Activated CD4-positive, alpha-beta T cell treated with anti-CD3 and anti-CD28 coated beads, Interleukin-10, Interleukin-2, amounts not matched to agents 100 ng/mL and 50 ng/mL, durations not matched to agents 16 hours and 8 hours (primary cell): ENCODE measurements around the gene EPC1.
"Not testable (repeated sequence)": the region's sequence is repeated elsewhere in the genome, so short reads cannot be mapped to it uniquely, and the experiment has no call there.

ENCODE experiments used
- DNase-seq: peaks from one replicate; pipeline ENCODE4 v3.0.0-alpha.2; 2020

The EPC1 gene

GRCh38 chr10:32367793-32368453 lies 21.0 kb upstream of the EPC1 start:
- DNase-seq = peak; percentile 76

DNA sequence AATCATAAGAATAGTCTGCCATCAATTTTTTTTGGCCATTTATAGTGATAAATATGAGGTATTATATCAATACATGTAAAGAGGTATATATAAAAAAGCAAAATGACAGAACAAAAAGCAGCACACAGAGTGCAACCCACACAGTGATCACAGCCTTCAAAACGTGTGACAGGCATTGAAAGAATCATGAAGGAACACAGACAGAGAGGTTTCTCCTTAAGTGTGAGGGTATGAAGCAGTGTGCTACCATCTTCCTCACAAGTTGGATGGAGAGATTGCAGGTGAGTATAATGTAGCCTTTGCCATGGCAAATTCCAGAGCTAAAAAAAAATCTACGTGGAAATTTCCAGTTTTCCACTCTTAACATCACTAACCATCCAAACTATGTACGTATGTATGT lies 19.6 kb upstream of the EPC1 start:
- DNase-seq = no peak

GRCh38 chr10:32366111-32366510 lies 19.2 kb upstream of the EPC1 start:
- no peak for DNase-seq

DNA sequence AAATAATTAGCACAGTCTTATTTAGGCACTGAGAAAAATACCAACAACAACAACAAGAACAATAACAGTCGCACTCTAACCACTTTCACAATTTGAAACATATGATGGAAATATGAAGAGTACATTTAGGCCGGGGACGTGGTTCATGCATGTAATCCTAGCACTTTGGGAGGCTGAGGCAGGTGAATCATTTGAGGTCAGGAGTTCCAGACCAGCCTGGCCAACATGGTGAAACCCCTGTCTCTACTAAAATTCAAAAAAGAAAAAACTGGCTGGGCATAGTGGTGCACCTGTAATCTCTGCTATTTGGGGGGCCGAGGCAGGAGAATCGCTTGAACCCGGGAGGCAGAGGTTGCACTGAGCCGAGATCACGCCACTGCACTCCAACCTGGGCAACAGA lies 18.4 kb upstream of the EPC1 start:
- not testable (repeated sequence) for DNase-seq

GRCh38 chr10:32362571-32362970 lies 15.6 kb upstream of the EPC1 start:
- no peak for DNase-seq

GRCh38 chr10:32360884-32361283 lies 13.9 kb upstream of the EPC1 start:
- DNase-seq = no peak

- DNase-seq = no peak
Measured at GRCh38 chr10:32360241-32360640, 13.3 kb upstream of the EPC1 start.

DNA sequence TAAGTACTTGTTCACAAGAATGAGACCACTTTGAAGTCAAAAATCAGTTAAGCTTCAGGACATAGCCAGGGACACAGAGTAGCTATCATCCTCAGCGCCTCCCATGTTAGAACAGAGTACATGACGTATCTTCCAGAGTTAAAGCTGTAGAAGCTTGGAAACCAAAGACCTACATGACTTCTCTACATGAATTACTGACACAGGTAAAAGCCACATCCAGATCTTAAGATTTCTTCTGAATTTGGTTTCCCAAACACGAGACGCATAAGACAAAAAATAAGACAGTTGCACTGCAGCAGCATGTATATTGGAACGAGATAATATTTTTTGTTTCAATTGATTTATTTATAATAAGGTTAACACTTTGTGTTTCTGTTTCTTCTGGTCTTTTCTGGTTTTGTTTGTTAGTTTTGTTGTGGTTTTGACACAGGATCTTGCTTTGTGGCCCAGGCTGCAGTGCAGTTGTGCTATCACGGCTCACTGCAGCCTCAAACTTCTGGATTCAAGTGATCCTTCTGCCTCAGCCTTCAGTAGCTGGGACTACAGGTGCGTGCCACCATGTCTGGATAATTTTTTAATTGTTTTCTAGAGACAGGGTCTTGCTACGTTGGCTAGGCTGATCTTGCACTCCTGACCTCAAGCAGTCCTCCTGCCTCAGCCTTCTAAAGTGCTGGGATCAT lies 10.2 kb upstream of the EPC1 start:
- DNase-seq = peak; percentile 63

DNA sequence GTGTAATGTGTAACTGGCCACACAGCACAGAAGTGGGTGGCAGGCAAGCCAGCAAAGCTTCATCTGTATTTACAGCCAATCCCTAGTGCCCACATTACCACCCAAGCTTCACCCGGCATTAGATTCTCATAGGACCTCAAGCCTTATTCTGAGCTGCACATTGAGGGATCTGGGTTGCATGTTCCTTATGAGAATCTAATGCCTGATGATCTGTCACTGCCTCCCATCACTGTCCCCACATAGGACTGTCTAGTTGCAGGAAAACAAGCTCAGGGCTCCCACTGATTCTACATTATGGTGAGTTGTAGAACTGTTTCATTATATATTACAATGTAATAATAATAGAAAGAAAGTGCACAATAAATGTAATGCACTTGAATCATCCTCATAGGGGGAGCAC lies 7.7 kb upstream of the EPC1 start:
- DNase-seq = not testable (repeated sequence)

GRCh38 chr10:32350811-32351350 lies 3.9 kb upstream of the EPC1 start:
- DNase-seq = no peak

GRCh38 chr10:32349968-32350738 lies 3.2 kb upstream of the EPC1 start:
- DNase-seq = no peak

DNA sequence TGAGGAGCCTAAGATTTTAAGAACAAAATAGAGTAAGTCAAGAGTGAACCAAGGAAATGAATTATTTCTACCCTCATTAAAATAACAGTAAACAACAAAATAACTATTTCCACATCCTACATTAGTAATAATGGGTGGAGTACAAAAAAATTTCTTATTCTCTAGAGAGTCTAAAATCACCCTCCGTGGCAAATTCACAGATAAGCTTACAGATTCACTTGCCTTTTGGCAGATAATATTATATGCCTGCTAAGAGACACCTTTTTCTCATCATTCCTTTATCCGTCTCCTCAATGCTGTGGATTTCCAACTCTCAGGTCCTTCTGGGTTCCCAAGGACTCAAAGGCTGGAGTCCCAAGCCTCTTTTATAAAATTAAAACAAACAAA lies 2.2 kb upstream of the EPC1 start:
- no peak for DNase-seq

DNA sequence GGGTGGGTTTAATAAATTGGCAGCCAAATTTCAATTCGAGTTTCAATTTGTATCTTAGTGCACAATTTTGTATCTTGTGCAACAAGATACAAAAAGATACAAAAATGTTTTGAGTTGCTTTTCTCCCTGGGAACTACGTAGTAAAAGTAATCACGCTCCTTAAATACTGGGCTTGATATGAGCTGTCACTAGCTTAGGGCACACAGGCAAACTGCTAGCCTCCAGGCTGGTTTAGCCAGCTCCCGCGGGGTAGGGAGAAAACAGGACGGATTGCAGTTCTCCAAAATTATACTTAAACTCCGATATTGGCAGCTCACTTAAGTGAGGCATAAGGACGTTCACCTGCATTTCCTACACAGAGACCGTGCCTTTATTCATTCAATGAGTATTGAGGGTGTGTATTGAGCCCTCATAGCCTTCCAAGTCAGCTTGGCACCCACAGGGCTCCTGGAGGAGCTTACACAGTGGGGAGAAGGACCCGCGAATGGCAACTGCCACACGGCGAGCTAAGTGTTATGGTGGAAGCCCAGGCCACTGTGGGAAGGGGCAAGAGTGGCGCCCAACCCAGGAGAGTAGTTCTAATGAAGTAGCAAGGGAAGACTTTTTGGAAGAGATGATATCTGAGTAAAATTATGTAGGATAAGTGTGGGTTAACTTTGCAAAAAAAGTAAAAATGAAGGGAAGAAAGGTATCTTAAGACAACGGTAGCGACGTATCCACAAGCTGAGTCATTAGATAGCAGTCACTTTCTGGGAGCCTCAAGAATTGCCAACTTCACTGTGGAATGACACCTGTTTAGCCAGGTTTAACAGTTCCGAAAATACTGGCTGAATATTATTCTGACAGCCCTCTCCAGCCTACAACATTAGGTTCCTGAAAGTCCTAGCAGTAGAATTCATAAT lies 1.6 kb upstream of the EPC1 start:
- no peak for DNase-seq

DNA sequence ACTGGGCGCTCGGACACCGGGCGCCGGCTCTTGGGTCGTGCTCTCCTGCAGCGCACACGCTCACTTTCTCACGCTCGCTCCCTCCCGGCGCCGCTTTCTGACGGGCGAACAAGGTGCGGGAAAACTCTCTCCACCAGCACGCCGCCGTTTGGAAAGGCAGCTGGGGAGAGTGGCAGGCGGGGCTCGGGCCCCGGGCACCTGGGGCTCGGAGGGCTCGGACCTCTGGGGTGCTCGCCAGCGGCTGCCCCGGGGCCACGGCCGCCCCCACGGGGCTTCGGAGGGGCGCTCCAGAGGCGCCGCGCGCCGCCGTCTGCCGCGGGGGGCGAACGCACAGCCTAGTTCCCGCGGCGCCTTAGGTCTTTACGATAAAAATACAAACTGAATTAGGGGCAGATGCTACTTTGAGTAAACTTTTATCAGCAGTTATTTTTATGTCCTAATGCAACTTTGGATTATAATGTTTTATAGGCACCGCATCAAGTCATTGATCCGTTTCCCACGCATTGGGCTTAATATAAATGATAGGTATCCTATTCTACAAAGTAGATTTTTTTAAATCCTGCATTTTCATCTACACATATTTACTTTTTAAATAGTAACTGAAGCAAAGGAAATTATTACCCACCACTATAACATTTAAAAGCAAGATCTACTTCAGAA lies 535 bp upstream of the EPC1 start:
- no peak for DNase-seq

GRCh38 chr10:32346134-32346550 lies 816 bp downstream of the EPC1 start:
- peak; percentile 98 for DNase-seq

- peak; percentile 41 for DNase-seq
Measured at GRCh38 chr10:32341596-32341995, 5.4 kb downstream of the EPC1 start.

GRCh38 chr10:32340596-32341180 lies 6.3 kb downstream of the EPC1 start:
- DNase-seq = peak; percentile 54

DNA sequence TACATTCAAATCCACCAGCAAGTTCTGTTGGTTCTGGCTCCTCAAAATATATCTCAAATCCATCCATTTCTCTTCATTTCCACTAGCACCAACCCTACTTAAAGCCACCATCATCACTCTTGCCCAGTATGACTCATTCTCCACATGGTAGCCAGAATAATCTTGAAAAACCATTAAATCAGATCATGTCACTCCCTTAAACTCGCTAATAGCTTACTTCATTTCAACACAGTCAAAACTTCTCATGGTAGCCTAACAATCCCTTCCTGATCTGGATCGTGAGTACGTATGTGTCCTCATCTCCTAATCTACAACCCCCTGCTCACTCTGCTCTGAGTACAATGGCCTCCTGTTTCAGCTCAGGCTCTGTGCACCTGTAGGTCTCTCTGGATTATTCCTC lies 8.7 kb downstream of the EPC1 start:
- DNase-seq = no peak

- no peak for DNase-seq
Measured at GRCh38 chr10:32337350-32337749, 9.6 kb downstream of the EPC1 start.

DNA sequence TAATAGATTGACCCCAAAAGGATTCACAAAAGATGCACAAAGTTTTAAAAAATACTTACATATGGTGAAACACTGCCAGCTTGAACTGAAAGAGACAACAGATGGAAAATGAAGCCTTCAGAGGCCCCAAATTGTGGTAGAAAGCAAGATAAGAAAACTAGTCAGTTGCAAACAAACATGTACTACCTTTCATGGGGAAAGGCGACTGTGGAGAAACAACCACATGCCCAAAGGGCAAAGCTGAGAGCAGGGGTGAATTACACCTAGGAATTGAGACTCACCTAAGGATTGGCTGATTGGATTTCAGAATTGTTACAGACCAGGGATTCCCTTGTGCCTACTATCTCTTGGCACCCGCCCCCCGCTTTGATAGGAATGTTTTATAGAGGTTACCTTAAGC lies 13.1 kb downstream of the EPC1 start:
- peak; percentile 30 for DNase-seq

DNA sequence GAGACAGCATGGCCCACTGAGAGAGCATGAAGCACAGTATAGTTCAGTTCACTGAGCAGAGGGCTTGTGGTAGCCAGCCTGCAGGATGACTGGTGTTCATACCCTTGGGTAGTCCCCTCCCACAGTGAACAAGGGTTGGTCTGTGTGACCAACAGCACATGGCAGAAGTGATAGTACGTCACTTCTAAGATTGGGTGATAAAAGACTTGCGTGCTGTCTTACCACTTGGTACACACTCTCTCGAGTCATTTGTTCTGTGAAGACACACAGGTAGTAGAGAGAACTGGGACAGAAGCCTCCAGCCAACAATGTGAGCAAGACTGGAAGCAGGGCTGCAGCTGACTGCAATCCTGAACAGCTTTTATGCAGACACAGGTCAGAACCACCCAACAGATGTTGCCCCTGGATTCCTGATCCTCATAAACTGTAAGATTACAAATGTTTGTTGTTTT lies 14.6 kb downstream of the EPC1 start:
- peak; percentile 93 for DNase-seq

GRCh38 chr10:32331606-32332005 lies 15.4 kb downstream of the EPC1 start:
- no peak for DNase-seq
